Measurements from ENCODE around the gene MRPL47.

Gene MRPL47

DNA sequence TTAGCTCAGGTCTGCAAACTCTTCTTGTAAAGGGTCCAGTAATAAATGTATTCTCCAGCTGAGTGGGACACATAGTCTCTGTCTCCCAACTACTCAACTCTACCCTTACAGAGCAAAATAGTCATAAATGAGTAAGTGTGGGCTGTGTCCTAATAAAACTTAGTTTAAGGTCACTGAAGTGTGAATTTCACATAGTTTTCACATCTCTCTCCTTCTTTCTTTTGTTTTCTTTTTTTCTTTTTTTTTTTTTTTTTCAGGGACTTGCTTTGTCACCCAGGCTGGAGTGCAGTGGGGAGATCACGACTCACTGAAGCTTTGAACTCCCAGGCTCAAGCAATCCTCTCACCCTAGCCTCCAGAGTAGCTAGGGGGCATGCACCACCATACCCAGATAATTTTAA, 43.6 kb downstream of the MRPL47 start:
- ATAC-seq, result no peak
- no peak for TF ChIP-seq GLIS3 (CRISPR knock-in tag; IDR thresholded peaks at IDR 0.05)
- TF ChIP-seq CSRNP3 (CRISPR knock-in tag; IDR thresholded peaks at IDR 0.05), result no peak
- no peak for TF ChIP-seq ARNTL (CRISPR knock-in tag; IDR thresholded peaks at IDR 0.05; ENCODE audit: borderline replicate concordance, low read depth)
- TF ChIP-seq, protein P1, sequence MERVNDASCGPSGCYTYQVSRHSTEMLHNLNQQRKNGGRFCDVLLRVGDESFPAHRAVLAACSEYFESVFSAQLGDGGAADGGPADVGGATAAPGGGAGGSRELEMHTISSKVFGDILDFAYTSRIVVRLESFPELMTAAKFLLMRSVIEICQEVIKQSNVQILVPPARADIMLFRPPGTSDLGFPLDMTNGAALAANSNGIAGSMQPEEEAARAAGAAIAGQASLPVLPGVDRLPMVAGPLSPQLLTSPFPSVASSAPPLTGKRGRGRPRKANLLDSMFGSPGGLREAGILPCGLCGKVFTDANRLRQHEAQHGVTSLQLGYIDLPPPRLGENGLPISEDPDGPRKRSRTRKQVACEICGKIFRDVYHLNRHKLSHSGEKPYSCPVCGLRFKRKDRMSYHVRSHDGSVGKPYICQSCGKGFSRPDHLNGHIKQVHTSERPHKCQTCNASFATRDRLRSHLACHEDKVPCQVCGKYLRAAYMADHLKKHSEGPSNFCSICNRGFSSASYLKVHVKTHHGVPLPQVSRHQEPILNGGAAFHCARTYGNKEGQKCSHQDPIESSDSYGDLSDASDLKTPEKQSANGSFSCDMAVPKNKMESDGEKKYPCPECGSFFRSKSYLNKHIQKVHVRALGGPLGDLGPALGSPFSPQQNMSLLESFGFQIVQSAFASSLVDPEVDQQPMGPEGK (CRISPR knock-in tag; IDR thresholded peaks at IDR 0.05; ENCODE audit: borderline replicate concordance), result no peak
- TF ChIP-seq ZFP3 (CRISPR knock-in tag; IDR thresholded peaks at IDR 0.05), result no peak
- no peak for TF ChIP-seq ESRRG (CRISPR knock-in tag; IDR thresholded peaks at IDR 0.05)
- no peak for TF ChIP-seq ZNF8 (CRISPR knock-in tag; IDR thresholded peaks at IDR 0.05)
- TF ChIP-seq ZNF565 (CRISPR knock-in tag; conservative IDR thresholded peaks at IDR 0.05; ENCODE audit: low read depth), result no peak
- no peak for TF ChIP-seq TCF4 (CRISPR knock-in tag; IDR thresholded peaks at IDR 0.05; ENCODE audit: borderline replicate concordance)
- no peak for TF ChIP-seq BACH2 (CRISPR knock-in tag; IDR thresholded peaks at IDR 0.05; ENCODE audit: borderline replicate concordance)
- no peak for TF ChIP-seq OSR1 (CRISPR knock-in tag; IDR thresholded peaks at IDR 0.05)

- ATAC-seq, result no peak
- no peak for TF ChIP-seq ZNF70 (CRISPR knock-in tag; IDR thresholded peaks at IDR 0.05)
- TF ChIP-seq TCF4 (CRISPR knock-in tag; IDR thresholded peaks at IDR 0.05; ENCODE audit: borderline replicate concordance), result no peak
- no peak for TF ChIP-seq BACH2 (CRISPR knock-in tag; IDR thresholded peaks at IDR 0.05; ENCODE audit: borderline replicate concordance)
- no peak for TF ChIP-seq ARNTL (CRISPR knock-in tag; IDR thresholded peaks at IDR 0.05; ENCODE audit: borderline replicate concordance, low read depth)
- no peak for TF ChIP-seq TSHZ2 (CRISPR knock-in tag; IDR thresholded peaks at IDR 0.05)
- no peak for TF ChIP-seq ESRRG (CRISPR knock-in tag; IDR thresholded peaks at IDR 0.05)
- TF ChIP-seq, protein P2, sequence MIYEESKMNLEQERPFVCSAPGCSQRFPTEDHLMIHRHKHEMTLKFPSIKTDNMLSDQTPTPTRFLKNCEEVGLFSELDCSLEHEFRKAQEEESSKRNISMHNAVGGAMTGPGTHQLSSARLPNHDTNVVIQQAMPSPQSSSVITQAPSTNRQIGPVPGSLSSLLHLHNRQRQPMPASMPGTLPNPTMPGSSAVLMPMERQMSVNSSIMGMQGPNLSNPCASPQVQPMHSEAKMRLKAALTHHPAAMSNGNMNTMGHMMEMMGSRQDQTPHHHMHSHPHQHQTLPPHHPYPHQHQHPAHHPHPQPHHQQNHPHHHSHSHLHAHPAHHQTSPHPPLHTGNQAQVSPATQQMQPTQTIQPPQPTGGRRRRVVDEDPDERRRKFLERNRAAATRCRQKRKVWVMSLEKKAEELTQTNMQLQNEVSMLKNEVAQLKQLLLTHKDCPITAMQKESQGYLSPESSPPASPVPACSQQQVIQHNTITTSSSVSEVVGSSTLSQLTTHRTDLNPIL (CRISPR knock-in tag; IDR thresholded peaks at IDR 0.05; ENCODE audit: low read depth), result no peak
- no peak for TF ChIP-seq CSDC2 (CRISPR knock-in tag; IDR thresholded peaks at IDR 0.05)
- no peak for TF ChIP-seq PPARA (CRISPR knock-in tag; IDR thresholded peaks at IDR 0.05; ENCODE audit: borderline replicate concordance)
- no peak for TF ChIP-seq TOX (CRISPR knock-in tag; IDR thresholded peaks at IDR 0.05; ENCODE audit: borderline replicate concordance)
- TF ChIP-seq ZFP30 (CRISPR knock-in tag; IDR thresholded peaks at IDR 0.05), result no peak
- no peak for TF ChIP-seq ZNF8 (CRISPR knock-in tag; IDR thresholded peaks at IDR 0.05)
- no peak for TF ChIP-seq ZC3H10 (CRISPR knock-in tag; IDR thresholded peaks at IDR 0.05)
- TF ChIP-seq ZFP3 (CRISPR knock-in tag; IDR thresholded peaks at IDR 0.05), result no peak
- TF ChIP-seq, protein P1 (CRISPR knock-in tag; IDR thresholded peaks at IDR 0.05; ENCODE audit: borderline replicate concordance), result no peak
- TF ChIP-seq OSR1 (CRISPR knock-in tag; IDR thresholded peaks at IDR 0.05), result no peak
- TF ChIP-seq ZNF565 (CRISPR knock-in tag; conservative IDR thresholded peaks at IDR 0.05; ENCODE audit: low read depth), result no peak
- no peak for TF ChIP-seq CSRNP3 (CRISPR knock-in tag; IDR thresholded peaks at IDR 0.05)
- TF ChIP-seq GLIS3 (CRISPR knock-in tag; IDR thresholded peaks at IDR 0.05), result no peak
- TF ChIP-seq RARB (CRISPR knock-in tag; IDR thresholded peaks at IDR 0.05), result no peak
These were observed 45.6 kb downstream of the MRPL47 start for GRCh38 chr3:179558742-179559364.
